GM19023 (cell line): ENCODE results near the gene CARMIL1.
A peak's percentile ranks its signal among the peaks of the same experiment; 100 is the strongest.

Experiments
- ATAC-seq: cut with Tn5 transposase; IDR thresholded peaks from one replicate; pipeline ENCODE4 v1.9.1; 2021; ENCODE audit warnings: mild to moderate bottlenecking, moderate library complexity; ENCODE audit not compliant: unreplicated experiment

Gene CARMIL1

DNA sequence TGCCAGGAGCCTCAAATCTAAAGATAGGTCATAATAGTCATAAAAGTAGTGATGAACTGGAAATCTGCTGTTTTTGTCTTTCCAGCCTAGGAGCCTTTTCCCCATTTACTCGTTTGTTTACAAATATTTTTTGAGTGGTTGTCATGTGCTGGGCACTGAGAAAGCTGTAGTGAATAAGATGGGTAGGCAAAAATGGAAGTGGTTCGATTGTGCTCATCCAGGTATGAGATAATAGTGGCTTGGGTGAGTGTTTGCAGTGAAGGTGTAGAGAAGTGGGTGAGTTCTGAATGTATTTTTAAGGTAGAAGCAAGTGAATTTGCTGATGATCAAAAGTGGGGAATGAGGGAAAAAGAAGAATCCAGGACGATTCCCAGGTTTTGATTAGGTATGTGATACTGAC lies 53.0 kb downstream of the CARMIL1 start:
- no peak for ATAC-seq

DNA sequence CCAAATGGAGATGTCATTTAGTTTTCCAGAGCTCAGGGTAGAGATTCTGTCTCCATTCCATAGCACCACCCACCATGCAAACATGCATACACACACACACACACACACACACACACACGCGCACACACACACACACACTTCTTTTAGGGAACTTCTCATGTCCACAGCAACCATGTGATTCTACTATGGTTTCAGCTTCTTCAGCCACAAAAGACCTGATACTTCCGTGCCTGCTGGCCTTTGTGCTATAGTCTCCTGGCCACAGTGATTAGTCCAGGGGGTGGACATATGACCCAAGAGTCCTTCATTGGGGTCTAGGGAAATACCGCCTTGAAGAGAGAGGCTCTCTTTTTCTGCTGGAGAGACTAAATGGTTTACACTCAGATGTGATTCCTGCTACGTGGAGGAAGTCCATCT lies 53.5 kb downstream of the CARMIL1 start:
- ATAC-seq, result no peak

DNA sequence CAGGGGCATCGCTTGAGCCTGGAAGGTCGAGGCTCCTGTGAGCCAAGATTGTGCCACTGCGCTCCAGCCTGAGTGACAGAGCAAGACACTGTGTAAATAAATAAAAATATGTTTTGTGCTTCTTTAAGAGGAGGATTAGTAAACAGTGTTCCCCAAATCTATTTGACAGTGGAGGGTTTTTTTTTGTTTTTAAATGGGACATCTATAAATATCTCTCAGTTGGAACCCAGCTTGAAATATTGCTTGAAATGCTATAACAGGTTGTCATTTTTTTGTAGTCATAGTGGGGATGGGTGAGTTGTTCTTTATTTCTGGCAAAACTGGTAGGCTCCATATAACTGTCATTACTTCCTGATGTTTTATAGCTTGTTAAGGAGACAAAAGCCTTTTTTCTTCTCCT lies 54.3 kb downstream of the CARMIL1 start:
- ATAC-seq, result no peak

DNA sequence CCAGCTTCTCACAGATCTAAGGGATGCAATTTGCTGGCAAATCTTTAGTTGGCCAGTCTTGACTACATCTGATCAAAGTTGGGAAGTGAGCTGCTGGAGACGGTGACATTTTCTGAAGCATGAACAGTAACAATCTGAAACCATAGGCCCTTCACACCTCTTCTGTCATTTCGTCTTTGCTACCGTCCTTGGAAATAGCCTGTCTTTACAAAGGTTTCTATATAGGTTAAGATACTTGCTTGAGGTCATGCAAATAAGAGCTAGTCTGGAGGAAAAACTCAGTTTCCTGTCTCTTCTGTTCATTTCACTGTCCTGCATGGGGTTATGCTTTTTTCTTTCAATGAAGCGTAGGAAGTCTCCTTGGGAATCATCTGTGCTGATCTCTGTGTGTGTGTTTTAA lies 55.6 kb downstream of the CARMIL1 start:
- ATAC-seq, result no peak

DNA sequence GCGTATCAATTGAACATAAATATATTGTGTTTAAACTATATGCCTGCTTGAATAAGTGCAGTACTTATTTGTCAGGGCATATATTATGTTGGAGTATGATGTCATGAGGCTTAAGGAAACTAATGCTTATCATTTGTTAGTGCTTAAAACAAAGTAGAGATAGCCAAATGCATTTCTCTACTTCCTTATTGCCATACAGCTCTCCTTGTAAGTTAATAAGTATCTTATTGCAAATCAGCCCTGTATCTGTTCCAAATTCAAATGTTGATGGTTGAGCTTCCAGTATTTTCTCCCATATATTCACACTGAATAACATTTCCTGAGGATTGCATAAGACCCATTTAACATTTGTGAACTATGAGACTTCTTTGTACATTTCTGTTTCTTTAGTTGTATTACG lies 57.8 kb downstream of the CARMIL1 start:
- ATAC-seq, result no peak

DNA sequence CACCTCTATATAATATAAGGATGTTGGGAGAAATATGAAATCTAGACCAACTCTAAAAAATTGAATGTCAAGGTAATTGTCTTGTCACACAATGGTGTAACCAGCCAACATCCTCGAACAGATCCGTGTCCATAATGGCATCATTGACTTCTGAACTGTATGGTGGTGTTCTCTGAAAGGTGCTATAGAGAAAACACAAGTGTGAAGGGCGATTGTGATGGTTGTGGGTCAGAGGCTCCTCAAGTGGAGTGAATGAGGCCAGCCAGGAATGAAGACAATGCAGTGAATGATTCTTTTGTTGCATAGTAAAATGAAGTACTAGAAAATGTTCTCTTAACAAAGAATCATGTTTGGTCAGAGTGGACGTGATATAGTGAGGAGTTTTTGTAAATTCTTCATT lies 58.3 kb downstream of the CARMIL1 start:
- ATAC-seq, result no peak

DNA sequence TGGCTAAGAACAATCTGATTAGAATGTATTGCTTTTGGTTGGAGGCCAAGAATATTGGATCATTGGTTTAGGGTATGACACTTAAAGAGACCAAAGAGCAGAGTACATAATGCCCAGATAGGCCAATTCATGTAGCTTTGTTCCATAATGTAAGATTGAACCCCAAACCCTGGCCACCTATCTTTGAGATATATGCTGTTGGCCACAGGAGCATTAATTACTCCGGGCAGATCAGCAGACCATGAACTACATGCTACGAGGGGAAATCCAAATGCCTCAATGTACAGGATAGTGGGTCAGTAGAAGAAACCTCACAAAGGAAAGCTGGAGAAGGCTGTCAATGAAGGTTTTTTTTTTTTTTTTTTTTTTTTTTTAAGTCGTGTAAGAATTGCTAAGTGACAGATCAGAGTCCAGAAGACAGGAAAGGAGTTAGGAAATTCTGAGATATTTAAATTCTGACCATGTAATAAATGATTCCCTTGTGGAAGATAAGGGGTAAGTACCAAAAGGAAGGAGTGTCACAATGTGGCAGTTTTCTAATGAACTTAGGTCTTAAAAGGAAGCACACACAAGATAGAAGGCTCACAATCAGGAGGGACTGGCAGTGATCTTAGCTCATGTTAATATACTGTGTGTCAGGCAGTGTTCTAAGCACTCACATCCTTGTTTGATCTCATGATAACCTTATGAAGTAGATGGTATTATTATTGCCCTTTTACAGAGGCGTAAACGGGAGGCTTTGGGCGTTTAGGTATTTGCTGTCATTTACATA lies 61.4 kb downstream of the CARMIL1 start:
- ATAC-seq, result no peak

DNA sequence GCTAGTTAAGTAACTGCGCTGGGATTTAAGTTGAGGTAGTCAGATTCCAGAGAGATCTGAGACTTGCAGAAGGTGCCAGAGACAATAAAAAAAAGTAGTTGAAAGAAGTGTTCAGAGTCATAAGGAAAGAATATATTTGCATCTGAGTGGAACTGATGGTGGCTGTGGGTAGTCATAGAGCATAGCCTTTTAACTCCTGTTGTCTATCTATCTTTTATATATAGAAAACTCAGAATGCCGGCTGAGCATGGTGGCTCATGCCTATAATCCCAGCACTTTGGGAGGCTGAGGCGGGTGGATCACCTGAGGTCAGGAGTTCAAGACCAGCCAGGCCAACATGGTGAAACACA lies 62.0 kb downstream of the CARMIL1 start:
- ATAC-seq, result no peak

DNA sequence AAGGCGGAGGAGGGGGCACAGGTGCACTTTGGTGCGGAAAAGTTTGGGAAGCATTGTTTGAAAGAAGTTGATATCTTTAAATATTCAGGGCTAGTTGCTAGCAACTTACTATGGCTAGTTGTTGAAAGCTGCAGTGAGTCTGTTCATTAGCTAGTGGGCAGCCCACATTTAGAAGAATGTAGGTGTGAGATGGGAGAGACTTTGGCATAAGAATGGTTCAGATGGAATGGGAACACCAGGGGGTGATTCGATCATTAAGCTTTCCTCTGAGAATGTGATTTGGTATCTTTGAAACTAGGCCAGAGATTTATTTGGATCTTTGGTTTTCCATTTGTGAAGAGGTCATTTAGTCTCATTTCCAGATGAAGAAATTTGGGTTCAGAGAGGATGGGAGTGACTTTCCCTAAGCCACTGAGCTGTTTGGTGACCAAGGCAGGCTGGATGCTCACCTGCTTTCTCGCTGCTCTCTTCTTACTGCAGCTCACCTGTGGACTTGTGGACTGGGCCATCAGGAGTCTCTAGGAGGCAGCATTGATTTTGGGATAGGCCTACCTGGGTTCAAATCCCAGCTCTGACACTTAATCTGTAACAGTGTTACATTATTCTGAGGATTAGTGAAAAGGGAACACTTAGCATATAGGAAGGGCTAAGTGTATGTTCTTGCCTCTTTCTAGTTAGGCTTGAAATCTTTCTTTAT lies 62.9 kb downstream of the CARMIL1 start:
- ATAC-seq, result no peak

DNA sequence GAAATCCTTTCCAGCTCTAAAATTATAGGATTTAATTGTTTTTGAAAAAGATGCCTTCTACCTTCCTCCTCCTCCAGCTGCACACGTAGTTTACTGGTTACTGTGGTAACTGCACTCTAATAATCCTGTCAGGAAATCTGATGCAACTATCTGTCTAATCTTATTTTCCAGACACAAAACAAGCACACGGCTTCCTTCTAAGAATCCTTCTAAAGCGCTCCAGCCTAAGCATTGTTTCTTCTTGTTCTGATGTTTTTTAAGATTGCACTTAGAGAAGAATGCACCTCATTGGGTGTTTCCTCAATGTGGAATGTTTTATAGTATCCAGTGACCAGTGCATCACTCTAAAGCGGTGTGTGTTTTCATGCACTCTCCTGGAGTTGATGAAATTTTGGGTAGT lies 63.6 kb downstream of the CARMIL1 start:
- no peak for ATAC-seq

DNA sequence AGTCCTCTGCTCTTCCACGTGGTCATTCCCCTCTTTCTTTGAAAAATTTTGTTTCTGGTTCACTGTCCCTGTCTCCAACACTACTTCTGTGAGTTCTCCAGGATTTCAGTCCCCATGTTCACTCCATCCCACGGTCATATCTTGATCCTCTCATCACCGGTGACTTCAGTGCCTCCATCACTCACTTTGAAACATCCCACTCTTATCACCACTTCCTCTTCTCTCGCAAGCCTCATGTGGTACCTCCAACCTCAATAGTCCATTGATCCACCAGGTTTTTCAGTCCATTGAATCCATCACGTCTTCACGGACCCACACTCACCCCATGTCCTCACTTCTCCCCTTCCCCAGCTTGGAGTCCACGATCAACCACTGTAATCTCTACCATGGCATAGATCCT lies 64.8 kb downstream of the CARMIL1 start:
- ATAC-seq, result peak; percentile 50

DNA sequence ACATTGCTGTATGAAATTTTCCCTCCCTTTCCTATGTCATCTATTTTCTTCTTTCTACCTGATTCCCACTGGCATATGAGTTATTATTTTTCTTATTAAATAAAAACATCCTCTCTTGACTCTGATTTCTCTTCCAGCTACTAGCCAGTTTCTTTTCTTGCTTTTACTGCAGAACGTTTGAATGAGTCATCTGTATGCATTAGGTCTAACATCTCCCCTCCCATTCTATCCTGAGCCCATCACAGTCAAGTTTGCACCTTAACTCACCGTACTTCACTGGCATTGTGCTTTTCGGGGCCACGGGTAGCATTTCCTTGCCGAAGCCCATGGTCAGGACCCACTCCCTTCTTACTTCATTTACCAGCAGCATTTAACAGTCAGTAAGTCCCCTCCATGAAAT lies 65.7 kb downstream of the CARMIL1 start:
- no peak for ATAC-seq

DNA sequence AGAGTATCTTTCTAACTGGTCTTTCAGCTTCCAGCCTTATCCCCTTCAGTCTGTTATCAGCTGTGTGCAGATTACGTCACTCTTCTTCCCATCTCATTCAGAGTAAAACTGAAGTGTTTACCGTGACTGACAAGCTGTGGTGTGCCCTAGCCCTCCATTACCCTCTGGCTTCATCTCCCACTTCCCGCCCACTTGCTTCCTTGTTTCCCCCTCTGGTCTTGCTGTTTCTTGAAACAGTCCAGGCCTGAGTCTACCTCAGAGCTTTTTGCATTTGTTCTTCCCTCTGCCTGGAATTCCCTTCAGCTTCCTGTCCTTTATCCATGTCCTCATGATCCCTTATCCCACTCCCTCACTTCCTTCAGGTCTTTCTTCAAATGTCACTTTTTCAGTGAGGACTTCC lies 66.9 kb downstream of the CARMIL1 start:
- ATAC-seq, result no peak

DNA sequence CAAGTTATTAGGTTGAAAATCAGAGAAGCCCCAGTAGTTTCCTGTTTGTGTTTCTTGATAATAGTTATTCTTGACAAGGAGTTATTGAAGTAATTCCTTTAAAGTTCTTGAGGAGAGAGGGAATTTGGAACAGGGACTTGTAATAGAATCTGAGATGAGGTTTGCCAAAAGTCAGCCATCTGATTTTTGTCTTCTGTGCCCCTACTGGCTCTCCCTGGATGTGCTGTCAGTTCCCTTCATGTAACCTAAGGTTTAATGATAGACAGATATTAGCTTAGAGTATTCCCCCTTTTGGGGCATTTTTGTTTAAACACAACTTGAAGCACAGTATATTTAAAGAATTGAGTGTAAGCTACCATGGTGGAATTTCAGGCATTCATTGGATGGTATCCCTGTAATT lies 71.4 kb downstream of the CARMIL1 start:
- ATAC-seq, result no peak

DNA sequence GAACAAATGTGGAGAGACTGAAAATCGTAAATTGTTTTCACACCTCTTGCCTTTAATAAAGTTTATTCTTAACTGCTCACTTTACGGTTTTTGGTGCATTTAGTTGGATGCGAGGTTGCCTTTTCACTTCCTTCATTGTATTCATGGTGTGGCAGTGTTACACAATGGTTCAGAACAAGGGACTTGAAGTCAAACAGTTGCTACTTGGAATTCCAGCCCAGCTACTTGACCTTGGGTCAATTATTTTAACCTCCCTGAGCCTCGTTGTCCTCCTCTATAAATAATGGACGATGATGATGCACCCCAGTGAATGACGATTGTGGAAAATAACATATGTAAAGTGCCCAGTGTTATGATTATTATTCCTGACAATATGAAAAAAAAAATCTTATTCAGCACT lies 72.3 kb downstream of the CARMIL1 start:
- ATAC-seq, result no peak

DNA sequence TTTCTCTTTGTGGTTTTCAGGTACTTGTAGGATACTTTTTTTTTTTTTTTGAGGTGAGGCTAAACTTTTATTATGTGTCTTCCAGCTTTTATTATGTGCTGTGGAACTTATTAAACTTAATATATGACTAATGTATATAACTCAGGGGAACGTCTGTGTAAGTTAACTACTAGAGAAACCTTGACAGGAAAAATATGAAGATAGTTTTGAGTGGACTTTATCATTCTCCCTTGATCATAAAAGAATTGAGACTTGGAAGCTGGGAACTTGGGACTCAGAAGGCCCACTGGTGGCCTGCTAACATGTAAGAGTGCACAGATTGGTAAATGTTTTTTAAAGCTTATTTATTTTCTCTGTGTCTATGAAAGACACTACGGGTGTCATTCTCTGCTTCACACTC lies 73.1 kb downstream of the CARMIL1 start:
- no peak for ATAC-seq

DNA sequence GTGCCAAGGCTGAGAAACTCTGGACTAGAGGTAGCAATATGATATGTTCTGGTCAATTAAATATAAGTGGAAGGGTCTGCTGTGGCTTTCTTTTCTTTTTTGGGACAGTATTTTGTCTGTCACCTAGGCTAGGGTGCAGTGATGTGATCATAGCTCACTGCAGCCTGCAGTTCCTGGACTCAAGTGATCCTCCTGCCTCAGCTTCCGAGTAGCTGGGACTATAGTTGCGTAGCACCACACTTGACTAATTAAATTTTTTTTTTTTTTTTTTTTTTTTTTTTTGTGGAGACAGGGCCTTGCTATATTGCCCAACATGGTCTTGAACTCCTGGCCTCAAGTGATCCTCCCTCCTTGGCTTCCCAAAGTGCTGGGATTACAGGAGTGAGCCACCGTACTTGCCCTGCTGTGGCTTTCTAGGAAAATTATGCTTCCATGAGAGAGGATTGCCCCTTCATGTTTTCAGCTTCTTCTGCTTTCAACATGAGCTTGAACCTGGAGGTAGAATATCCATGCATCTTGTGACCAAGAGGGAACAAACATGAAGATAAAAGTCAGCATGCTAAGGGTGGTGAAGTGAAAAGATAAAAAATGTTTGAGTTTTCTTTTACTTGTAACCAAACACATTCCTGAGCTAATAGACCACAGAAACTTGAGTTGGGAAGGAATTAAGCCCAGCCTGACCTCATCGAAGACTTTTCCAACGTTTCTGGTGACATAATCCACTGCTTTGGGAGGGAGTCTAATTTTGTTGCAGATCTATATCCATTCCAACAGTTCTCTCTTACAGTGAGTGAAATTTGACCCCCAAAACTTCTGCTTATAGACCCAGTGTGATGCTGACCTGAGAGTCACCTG lies 75.1 kb downstream of the CARMIL1 start:
- ATAC-seq, result no peak

DNA sequence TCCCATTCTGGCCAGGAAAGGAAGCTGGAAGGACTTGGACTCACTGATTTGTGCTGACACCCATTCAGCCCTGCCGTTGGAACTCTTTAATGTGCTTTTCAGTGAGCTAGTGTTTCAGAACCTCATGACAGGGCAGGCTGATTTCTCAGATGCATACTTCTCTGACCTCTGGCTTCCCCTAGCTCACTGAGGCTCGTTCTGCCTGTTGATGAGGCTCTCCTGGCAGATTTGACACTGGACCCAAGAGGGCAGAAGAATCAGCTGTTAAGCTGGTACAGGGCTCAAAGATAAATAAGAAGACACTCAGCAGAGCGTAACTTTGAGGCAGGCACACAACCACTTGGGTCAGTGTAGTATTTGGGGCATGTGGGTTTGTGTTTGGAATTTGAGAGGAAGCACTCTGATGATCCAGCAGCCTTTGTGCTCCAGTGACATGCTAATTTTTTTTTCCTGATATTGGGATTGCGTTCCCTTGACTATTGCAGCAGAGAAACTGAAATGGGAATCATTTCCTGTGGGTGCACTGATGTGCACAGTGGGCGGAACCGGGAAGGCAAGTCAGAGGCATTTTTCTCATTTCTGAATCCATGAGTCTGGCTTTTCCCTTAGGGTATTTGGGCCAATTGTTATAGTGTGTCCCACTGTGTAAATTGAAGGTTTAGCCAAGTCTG lies 80.2 kb downstream of the CARMIL1 start:
- no peak for ATAC-seq

DNA sequence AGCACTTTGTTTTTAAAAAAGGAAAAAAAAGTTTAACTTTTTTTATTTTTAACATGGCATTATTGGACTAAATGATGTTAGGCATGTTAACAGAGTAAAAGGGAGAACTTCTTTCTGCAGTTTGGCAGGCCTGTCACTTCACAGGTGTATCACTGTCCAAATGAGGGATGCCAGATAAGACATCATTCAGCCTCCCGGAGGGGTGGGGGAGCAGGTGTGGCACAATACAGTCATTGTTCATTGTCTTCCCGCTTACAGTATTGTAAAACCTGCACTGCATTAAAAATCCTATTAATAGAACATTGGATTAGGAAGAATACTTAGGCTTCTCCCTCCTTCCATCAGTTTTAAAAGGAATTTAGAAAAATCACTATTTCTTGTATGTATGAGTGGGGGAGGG lies 80.7 kb downstream of the CARMIL1 start:
- no peak for ATAC-seq

DNA sequence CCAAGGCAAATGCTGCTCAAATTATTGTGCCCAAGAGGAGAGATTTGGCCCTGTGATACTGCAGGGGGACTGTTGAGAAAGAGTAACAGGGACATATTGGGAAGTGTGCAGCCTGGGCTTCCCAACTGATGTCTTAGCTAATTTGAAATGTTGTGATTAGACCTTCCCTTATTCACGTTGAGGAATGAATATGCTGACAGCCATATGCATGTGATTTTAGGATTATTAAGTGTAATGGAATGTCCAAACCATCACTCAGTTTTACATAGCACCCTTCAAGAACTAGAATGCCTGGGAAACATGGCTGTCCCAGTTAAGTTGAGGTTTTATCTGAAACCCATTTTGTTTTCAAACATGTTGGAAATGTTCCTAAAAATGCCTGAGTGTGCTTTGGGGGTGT lies 81.4 kb downstream of the CARMIL1 start:
- no peak for ATAC-seq

DNA sequence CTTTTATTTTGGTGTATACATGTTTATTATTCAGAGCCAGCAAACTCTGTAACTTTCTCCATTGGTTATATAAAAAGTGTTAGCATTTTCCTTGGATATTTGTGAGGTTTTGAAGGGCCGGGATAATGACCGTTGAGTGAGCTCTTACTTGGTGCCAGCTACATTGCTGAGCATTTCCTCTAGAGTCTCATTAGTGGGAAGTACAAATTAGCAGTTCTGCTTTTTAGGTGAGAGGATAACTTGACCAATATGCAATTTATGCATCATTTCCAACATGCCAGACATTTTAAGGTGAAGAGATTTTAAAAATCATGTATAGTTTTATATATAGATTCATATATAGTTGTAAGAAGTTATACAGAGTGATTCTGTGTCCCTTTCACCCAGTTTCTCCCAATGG lies 84.3 kb downstream of the CARMIL1 start:
- no peak for ATAC-seq
